AG20443 (cell line): ENCODE results near the gene RLF.

ENCODE experiments used
- DNase-seq: peaks from one replicate; pipeline ENCODE4 v3.0.0; 2012; ENCODE audit warnings: low spot score, mixed read lengths

RLF gene, protein sequence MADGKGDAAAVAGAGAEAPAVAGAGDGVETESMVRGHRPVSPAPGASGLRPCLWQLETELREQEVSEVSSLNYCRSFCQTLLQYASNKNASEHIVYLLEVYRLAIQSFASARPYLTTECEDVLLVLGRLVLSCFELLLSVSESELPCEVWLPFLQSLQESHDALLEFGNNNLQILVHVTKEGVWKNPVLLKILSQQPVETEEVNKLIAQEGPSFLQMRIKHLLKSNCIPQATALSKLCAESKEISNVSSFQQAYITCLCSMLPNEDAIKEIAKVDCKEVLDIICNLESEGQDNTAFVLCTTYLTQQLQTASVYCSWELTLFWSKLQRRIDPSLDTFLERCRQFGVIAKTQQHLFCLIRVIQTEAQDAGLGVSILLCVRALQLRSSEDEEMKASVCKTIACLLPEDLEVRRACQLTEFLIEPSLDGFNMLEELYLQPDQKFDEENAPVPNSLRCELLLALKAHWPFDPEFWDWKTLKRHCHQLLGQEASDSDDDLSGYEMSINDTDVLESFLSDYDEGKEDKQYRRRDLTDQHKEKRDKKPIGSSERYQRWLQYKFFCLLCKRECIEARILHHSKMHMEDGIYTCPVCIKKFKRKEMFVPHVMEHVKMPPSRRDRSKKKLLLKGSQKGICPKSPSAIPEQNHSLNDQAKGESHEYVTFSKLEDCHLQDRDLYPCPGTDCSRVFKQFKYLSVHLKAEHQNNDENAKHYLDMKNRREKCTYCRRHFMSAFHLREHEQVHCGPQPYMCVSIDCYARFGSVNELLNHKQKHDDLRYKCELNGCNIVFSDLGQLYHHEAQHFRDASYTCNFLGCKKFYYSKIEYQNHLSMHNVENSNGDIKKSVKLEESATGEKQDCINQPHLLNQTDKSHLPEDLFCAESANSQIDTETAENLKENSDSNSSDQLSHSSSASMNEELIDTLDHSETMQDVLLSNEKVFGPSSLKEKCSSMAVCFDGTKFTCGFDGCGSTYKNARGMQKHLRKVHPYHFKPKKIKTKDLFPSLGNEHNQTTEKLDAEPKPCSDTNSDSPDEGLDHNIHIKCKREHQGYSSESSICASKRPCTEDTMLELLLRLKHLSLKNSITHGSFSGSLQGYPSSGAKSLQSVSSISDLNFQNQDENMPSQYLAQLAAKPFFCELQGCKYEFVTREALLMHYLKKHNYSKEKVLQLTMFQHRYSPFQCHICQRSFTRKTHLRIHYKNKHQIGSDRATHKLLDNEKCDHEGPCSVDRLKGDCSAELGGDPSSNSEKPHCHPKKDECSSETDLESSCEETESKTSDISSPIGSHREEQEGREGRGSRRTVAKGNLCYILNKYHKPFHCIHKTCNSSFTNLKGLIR (N-terminal part only)

DNA sequence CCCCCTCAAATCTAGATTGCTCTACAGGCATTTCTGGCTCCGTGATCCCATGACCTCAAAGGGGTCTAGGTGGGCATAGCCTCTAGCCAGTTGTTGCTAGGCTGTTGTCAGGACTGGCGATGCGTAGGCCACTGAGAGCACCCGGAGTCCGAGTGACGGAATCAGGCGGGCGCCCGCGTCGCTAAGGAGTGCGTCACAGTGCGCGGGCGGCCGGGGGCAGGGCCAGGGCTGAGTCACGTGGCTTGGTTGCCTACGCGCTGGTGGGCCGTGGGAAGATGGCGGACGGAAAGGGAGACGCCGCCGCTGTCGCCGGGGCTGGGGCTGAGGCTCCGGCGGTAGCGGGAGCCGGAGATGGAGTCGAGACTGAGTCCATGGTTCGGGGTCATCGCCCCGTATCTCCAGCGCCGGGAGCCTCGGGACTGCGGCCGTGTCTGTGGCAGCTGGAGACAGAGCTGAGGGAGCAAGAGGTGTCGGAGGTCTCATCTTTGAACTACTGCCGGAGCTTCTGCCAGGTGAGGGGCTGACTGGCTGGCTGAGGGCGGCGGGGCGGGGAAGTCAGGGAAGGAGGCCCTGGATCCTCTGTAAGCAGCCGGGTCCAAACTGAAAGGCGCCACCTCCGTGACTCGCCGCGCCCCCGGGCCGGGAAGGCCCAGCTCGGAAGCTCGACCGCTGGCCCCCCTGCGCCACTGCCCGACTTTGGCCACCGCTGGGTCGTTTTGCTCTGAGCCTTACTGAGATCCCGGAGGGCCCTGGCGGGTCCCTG lies at the start of gene RLF:
Gene RLF, plus strand, starts transcription at position 263 of the 763 bp plus-strand sequence. Its CDS starts 13 bp downstream, at position 276.
- peak; percentile 97 for DNase-seq

DNA sequence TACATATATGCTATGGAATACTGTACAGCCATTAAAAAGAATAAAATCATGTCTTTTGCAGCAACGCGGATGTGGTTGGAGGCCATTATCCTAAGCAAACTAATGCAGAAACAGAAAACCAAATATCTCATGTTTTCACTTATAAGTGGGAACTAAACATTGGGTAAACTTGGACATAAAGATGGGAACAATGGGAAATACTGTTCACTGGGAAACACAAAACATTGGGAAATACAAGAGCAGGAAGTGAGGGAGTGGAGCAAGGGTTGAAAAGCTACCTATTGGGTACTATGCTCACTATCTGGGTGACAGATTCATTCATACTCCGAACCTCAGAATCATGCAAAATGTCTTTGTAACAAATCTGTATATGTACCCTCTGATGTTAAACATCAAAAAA lies 46.8 kb upstream of the RLF start:
- DNase-seq: no peak

DNA sequence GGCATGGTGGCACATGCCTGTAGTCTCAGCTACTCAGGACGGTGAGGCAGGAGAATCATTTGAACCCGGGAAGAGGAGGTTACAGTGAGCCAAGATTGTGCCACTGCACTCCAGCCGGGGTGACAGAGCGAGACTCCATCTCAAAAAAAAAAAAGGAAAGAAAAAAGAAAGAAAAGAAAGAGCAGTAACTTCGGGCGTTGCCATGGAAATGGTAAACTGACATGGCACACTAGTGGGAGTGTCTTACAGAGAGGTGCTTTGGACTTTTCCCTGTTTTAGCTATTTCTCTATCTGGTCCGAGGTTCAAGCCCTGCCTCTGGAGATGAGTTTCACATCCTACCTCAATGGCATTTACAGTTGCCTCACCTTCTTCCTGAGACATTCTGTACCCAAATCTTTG lies 41.1 kb upstream of the RLF start:
- DNase-seq: no peak

DNA sequence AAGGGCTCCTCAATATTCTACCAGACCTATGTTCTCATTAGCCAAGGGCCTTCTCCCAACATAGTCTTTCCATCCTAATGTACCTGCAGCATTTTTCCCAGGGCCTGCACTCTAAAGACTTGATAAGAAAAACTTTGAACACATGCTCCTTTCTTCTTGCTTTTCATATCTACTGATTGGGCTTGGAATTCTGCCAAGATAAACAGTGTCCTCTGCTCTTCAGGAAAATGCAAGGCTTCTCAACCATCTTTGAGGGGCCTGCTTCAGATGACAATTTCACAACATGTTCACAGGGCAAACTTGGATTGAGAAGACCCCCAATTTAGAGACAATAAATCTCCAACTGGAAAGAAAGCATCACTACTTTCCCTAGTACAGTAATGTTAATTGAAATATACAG lies 38.3 kb upstream of the RLF start:
- no peak for DNase-seq

DNA sequence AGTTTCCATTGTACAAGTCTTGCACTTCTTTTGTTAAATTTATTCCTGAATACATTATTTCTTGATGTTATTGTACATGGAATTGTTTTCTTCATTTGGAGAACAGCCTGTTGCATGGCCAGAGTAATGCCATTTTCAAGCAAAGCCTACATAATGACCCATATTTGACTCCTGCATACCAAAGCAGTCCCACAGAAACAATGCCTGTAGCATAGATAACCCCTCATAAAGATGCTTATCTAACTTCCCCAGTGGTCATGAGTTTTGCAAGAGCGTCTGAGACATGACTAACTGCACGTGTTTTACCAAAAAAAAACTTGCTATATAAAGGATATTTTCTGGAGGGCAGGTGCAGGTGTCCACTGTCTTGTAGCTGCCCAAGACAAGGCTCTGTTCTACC lies 30.3 kb upstream of the RLF start:
- no peak for DNase-seq

DNA sequence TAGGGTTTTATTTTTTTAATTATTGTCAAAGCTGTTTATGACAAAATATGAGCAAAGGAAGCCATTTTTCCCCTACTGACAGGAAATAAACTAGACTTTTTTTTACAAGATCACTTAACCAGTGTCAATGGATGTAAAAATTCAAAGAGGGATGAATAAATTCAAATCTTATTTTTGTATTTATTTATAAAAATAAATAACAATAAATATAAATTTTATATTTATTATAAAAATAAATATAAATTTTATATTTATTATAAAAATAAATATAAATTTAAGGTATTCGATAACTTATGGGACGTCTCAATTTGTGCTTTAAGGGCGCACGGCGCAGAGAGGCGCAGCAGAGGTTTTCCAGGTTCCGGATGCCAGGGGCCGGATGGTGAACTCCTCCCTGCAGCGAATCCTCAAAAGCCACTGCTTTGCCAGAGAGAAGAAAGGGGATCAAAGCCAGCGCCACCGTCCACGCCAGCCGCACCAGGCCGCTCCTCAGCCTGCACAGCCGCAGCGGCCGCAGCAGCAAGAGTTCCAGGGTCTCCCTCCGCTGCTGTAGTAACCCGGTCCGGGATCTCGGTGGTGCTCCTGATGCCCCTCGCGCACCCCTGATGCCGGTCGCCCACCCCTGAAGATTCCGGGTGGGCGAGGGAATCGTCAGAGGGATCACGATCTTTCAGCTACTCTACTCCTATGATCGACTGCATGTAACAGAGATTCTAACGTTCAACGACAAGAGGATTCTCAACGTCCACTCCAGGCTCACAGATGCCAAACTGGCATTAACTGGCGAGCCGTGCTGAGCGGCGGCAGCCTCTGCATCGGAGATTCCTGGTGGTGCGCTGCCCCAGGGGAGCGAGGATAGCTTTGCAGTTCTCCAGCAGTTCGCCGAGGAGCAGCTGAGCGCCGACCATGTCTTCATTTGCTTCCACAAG lies 28.5 kb upstream of the RLF start:
- DNase-seq: peak; percentile 41

DNA sequence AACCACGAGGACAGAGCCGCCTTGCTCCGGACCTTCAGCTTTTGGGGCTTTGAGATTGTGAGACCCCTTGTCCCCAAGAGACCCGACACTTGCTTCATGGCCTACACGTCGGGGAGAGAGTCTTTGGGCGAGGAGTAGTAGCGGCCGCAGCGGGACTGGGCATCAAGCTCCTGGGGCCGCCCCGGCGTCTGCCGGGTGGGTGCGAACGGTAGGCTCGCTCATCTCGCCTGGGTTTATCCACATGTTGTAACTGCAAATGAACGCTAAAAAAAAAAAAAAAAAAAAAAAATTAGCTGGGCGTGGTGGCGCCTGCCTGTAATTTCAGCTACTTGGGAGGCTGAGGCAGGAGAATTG lies 27.9 kb upstream of the RLF start:
- no peak for DNase-seq

DNA sequence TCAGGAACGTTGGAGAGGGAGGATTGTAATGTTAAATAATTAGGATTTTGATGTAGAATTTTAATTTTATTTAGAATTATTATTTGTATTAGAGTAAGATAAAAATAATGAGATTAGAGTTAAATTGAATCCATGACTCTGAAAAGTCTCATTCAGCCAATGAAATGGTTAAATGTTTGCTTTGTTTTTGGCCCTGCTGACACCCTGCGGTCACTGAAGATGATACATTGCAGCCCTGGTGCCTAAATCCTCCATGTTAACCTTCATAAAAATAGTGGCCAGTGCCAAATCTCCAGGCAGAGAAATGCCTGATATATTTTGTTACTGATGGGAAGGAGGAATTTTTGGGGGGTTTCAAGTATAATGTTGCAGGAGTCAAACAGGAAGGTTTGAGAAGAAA lies 27.3 kb upstream of the RLF start:
- no peak for DNase-seq

DNA sequence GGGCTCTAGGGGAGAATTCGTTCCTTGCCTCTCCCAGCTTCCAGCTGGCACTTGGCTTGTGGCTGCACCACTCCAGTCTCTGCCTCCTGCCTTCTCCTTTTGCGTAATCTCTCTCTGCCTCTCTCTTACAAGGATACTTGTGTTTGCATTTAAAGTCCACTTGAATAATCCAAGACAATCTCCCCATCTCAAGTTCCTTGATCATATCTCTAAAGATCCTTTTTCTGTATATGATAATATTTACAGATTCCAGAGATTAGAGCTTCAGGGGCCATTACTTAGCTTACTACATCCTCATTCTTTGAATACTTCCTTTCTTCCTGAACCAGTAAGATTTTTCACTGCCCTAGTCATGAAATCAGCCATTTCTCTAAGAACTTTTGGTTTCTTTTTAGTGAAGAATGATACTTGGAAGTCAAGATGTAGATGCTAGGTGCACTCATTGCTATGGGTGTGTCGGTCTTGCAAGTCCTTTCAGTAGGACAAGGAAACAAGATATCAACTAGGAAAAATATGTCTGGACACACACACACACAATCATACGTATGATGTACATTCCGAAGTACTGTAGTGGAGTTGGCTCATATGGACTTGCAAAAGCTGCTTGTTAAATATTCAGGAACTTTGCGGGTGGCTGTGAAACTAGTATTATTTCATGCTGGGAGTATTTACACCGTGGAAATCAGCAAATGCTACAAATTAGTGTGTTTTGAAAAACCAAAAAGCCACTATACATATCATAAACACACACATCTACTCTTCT lies 20.8 kb upstream of the RLF start:
- peak; percentile 17 for DNase-seq

DNA sequence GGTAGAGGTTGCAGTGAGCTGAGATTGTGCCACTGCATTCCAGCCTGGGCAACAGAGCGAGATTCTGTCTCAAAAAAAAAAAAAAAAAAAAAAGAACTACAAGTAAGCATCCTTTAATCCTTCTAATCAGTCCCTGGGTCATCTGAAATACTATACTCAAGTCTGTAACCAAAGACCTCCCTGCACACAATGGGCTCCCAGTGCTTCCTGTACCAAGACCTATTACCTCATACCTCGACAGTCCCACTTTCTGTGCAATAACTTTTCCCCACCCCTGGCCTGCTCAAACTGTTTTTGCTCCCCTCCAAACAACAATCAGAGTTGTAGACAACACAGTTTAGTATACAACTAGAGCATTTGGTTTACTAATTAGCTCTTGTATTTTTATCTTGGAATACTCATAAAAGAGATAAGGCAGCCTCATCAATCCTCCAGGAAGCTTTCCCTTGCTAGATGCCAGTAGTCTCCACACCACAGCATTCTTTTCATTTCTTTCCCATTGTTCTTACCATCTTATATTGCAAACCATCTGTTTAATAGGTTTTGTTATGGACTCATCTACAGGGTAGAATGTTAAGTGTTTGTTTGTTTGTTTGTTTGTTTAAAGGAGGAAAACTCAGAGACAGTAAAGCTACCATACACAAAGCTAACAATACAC lies 19.2 kb upstream of the RLF start:
- DNase-seq: peak; percentile 44

DNA sequence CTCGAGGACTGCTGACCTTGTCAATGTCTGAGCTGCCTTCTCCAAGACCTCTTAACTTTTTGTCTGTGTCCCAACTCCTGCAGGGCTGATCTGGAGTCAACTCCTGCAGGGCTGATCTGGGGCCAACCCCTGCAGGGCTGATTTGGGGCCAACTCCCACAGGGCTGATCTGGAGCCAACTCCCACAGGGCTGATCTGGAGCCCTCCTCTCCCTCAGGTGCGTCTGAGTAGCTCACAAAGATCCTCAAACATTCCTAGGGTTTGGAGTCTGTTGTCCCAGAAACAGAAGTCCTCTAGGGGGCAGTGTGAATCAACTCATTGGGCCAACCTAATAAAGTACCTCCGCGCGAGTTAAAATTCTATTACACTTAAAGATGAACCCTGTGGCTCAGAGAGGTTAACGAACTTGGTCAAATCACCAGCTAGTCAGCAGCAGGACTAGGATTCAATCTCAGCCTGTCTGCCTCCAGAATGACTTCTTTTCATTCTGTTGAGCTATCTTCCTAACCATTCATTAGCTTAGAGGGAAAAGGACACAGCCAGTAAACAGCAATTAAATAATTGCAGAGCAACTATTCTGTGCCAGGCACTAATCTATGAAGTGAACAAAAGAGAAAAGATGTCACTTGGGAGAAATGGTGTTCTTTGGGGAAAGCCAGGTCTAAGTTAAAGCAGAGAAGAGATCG lies 17.2 kb upstream of the RLF start:
- peak; percentile 67 for DNase-seq

DNA sequence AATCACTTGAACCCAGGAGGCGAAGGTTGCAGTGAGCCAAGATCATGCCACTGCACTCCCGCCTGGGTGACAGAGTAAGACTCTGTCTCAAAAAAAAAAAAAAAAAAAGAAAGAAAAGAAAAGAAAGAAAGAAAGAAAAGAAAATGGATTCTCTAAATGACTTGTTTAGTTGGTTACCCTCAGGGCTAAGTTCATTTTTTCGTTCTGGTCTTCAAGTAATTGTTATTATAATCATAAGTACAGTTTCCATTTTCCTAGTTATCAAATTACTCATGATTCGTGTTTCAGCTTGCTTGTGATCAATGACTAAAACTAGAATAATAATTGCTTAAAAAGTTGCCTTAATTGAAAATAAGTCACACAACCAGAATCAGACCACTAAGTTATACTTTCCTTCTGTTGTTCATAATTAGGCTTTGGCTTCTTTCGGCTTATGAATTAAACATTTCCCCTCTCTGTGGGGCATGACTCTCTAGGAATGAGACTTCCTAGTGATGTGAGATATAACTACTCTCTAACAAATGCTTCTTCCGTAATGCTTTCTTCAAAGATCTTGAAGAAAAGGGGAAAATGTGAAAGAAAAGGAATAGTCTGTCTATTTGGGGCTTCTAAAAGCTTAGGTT lies 9.6 kb upstream of the RLF start:
- DNase-seq: no peak

DNA sequence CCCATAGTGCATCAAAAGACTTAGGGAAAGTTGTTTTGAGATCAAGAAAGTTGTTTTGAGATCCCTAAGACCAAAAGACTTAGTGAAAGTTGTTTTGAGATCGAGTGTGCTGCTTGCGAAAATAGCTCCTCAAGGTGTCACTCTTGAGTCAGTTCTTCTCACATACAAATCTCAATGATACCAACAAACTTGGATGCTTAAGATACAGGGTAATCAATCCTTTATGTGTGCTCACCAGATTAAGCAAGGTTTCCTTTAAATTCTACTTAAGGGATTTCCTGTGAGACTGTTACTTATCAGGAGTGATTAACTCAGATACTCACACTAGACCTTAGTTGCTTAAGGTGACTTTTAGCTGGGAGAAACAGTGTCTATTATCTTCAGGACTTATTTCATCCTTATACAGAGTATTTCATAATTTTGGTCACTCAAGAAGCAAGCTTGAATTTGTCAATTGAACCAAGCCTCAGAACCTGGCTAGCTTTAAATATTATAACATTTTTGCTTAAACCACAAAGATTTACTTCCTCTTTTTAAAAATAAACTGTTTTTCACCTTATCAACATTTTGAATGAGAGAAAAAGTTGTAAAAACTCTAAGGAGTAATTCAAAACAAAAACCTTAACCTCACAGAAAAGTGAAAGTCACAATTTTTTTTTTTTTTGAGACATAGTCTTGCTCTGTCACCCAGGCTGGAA lies 8.0 kb upstream of the RLF start:
- DNase-seq: peak; percentile 33

DNA sequence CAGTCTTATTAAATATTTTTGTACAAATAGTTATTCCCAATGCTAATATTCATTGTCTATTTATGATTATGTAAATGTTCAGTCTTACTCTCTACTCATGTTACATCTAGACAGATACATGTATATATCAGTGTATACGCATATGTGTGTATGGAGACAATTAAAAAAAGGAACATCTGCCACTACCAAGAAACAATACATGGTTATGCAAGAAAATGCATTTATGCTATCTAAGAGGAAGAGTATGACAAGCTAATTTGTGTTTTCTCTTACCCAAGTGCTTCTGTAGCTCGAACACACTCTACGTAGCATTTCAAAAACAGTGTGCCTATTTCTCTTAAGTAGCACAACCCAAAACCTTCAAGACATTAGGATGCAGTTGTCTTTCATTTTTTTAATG lies 6.1 kb upstream of the RLF start:
- no peak for DNase-seq

DNA sequence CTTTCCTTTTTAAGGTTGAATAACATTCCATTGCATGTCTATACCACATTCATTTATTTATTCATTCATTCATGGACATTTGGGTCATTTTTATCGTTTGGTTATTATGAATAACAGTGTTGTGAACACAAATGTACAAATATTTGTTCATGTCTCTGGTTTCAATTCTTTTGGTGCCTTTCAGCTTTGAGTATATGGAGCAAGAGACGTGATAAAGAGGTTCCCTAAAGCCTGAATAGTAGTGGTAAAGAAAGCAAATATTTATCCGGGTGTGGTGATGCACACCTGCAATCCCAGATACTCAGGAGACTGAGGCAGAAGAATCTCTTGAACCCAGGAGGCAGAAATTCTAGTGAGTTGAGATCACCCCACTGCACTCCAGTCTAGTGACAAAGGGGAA lies 5.3 kb upstream of the RLF start:
- DNase-seq: no peak

DNA sequence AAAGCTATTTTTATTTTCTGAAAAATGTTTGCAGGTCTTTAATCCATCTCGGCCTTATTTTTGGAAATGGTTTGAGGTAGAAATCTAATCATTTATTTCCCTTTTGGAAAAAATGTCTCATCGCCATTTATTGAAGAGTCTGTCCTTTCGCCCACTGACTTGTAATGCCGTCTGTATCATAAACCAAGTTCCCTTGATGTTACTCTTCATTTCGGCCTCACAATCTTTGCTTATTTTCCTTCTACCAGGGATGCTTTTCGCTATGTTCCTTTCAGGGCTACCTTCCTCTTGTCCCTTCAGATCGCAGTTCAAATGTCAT lies 422 bp upstream of the RLF start:
- DNase-seq: no peak

DNA sequence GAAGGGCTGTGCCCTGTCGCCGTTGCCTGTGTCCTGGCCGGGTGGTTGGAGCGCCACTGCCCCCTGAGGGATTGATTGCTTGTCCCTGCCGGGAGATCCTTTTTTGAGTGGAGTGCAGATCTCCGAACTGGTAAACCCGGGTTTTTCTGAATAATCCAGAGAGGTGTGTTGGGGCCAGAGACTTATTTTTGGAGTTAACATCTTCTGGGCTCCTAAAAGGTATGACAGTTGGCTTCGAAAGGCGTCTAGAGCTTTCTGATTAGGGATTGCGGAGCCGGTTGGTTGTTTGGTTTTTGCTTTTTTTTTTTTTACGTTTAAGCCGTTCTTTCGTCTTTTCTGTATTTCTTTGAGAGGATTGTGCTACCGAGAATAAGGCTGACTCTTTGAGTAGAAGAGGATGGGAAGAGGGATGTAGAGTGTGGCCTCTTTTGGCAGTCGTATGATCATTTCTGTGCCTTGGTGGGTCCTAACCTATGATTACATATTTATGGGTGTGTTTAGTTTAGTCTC lies 756 bp downstream of the RLF start:
- DNase-seq: no peak
